Measurements from ENCODE around the gene DNAJC2.

DNA sequence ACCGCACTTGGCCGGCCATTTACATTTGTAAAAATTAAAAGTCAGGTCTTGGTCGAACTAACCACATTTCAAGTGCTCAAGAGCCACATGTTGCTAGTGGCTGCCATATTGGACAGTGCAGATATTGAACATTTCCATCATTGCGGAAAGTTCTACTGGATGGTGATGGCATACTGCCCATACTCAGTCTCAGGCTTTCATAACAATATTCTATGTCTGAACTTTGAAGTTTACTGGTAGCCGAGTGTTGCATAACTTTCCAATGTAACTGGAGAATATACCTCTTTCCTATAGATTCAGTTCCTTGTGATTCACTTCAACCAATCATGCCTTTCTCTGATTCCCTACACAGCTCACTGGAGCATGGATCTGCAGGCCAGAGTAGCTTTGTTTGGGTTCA, 46.6 kb upstream of the DNAJC2 start:
- TF ChIP-seq, protein P1, sequence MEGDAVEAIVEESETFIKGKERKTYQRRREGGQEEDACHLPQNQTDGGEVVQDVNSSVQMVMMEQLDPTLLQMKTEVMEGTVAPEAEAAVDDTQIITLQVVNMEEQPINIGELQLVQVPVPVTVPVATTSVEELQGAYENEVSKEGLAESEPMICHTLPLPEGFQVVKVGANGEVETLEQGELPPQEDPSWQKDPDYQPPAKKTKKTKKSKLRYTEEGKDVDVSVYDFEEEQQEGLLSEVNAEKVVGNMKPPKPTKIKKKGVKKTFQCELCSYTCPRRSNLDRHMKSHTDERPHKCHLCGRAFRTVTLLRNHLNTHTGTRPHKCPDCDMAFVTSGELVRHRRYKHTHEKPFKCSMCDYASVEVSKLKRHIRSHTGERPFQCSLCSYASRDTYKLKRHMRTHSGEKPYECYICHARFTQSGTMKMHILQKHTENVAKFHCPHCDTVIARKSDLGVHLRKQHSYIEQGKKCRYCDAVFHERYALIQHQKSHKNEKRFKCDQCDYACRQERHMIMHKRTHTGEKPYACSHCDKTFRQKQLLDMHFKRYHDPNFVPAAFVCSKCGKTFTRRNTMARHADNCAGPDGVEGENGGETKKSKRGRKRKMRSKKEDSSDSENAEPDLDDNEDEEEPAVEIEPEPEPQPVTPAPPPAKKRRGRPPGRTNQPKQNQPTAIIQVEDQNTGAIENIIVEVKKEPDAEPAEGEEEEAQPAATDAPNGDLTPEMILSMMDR (conservative IDR thresholded peaks at IDR 0.05; ENCODE audit: low read depth, low read length): no peak
- no peak for TF ChIP-seq EZH2phosphoT487 (IDR thresholded peaks at IDR 0.05; ENCODE audit: borderline replicate concordance, low read length)

Measured in PC-3 (cell line).